Astrocyte (in vitro differentiated cells and primary cell): ENCODE data around the gene PPP1R15B. TPM values are rescaled to one million over a fixed set of nuclear protein-coding genes. Genes with fewer than 3 reads are reported as not detected.

Experiments
- DNase-seq: peaks from one replicate; pipeline ENCODE4 v3.0.0-alpha.2; 2010; ENCODE audit warnings: low read depth
- FAIRE-seq: peaks from 2 replicates; lab custom pipeline; 2011; peaks lifted over from hg19 to GRCh38; lab: Jason Lieb, UNC
- H2AFZ ChIP-seq: 2 replicates; pipeline ENCODE4 v1.6.0; 2012; ENCODE audit warnings: low read depth, low read length, inconsistent platforms
- H3K27ac ChIP-seq: 2 replicates; pipeline ENCODE4 v1.5.1; 2011; ENCODE audit warnings: low read depth, low read length, inconsistent platforms
- H3K27me3 ChIP-seq: 2 replicates; pipeline ENCODE4 v1.6.0; 2011; ENCODE audit warnings: low read length, inconsistent platforms; ENCODE audit not compliant: insufficient read depth
- H3K36me3 ChIP-seq: 2 replicates; pipeline ENCODE4 v1.5.1; 2011; ENCODE audit warnings: low read length, inconsistent platforms; ENCODE audit not compliant: insufficient read depth
- H3K4me1 ChIP-seq: 2 replicates; pipeline ENCODE4 v1.5.1; 2011; ENCODE audit warnings: low read length, inconsistent platforms; ENCODE audit not compliant: insufficient read depth
- H3K4me2 ChIP-seq: 2 replicates; pipeline ENCODE4 v1.6.0; 2012; ENCODE audit warnings: low read length, inconsistent platforms
- H3K4me3 ChIP-seq: 2 replicates; pipeline ENCODE4 v1.5.1; 2011; ENCODE audit warnings: low read depth, mild to moderate bottlenecking, low read length, inconsistent platforms; ENCODE audit not compliant: insufficient read depth
- H3K79me2 ChIP-seq: 2 replicates; pipeline ENCODE4 v1.6.0; 2012; ENCODE audit warnings: mild to moderate bottlenecking, low read length, inconsistent platforms; ENCODE audit not compliant: insufficient read depth
- H3K9ac ChIP-seq: 2 replicates; pipeline ENCODE4 v1.6.0; 2012; ENCODE audit warnings: mild to moderate bottlenecking, low read length, inconsistent platforms
- H3K9me3 ChIP-seq: 2 replicates; pipeline ENCODE4 v1.5.1; 2012; ENCODE audit warnings: low read depth, mild to moderate bottlenecking, low read length, inconsistent platforms; ENCODE audit not compliant: insufficient read depth
- H4K20me1 ChIP-seq: 2 replicates; pipeline ENCODE4 v1.6.0; 2012; ENCODE audit warnings: low read length, inconsistent platforms; ENCODE audit not compliant: insufficient read depth
- H3K27ac Mint-ChIP-seq: one replicate; pipeline ENCODE4 v1.8.0; 2021; ENCODE audit warnings: mild to moderate bottlenecking, mixed read lengths; ENCODE audit not compliant: unreplicated experiment
- H3K27me3 Mint-ChIP-seq: one replicate; pipeline ENCODE4 v1.8.0; 2021; ENCODE audit warnings: low read depth, mixed read lengths; ENCODE audit not compliant: unreplicated experiment
- H3K36me3 Mint-ChIP-seq: one replicate; pipeline ENCODE4 v1.8.0; 2021; ENCODE audit warnings: low read depth, mixed read lengths; ENCODE audit not compliant: unreplicated experiment
- H3K4me1 Mint-ChIP-seq: one replicate; pipeline ENCODE4 v1.8.0; 2021; ENCODE audit warnings: low read depth, mixed read lengths; ENCODE audit not compliant: unreplicated experiment
- H3K4me3 Mint-ChIP-seq: one replicate; pipeline ENCODE4 v1.8.0; 2021; ENCODE audit warnings: mild to moderate bottlenecking, moderate library complexity, mixed read lengths; ENCODE audit not compliant: unreplicated experiment
- H3K9me3 Mint-ChIP-seq: one replicate; pipeline ENCODE4 v1.8.0; 2021; ENCODE audit warnings: mild to moderate bottlenecking, mixed read lengths; ENCODE audit not compliant: unreplicated experiment
- EZH2 ChIP-seq: IDR thresholded peaks from 2 replicates; pipeline ENCODE4 v1.6.1; 2012; ENCODE audit warnings: mild to moderate bottlenecking, low read length, inconsistent platforms; ENCODE audit not compliant: insufficient read depth
- total RNA-seq: library from RNA; stranded (reverse); gene quantifications from 2 replicates; pipeline ENCODE4 v1.2.1, GENCODE V29; 2021
- TF ChIP-seq, protein P1 (sequence below): IDR thresholded peaks from 2 replicates; pipeline ENCODE4 v1.5.1; 2011; ENCODE audit warnings: low read depth, mild to moderate bottlenecking, inconsistent platforms, low read length, moderate library complexity; ENCODE audit not compliant: insufficient read depth

Gene PPP1R15B
- total RNA-seq, 1 donor from 2014 or later: 38.8 TPM

DNA sequence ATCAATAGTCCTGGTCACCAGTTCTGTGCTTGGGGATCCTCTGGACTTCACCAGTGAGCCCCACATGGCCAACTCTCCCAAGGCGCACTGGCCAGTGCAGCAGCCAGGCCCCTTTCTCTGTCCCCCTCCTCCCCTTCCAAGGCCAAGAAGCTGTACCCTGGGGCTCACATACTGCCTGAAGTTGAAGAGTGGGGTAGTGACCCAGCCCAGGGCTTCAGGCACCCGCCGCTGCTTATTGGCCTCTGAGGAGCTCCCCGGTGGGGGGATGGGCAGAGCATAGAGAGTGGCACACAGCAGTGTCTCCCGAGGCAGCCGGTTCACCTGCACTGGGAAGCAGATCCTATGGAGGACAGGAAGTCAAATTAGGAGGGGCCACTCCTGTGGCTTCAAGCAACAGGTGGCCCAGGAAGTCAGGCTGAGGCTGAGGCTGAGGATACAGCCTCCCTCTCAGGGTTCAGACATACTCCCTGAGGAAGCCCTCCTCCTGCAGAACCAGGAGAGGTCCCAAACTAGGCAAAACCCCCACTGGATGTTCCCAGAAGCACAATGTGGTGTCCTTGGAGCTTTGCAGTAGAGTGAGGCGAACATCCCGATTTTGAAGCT lies 38.2 kb upstream of the PPP1R15B start:
- Histone ChIP-seq H3K4me2 (no peak overlapping the region), H3K36me3 (no peaks in the 10 kb centered on the region), H2AFZ (no peak overlapping the region), H3K9me3 (no peaks in the 10 kb centered on the region), H3K4me1 (no peaks in the 10 kb centered on the region), H3K79me2 (no peaks in the 10 kb centered on the region), H3K9ac (no peak overlapping the region), H3K27ac (no peak overlapping the region), H4K20me1 (no peaks in the 10 kb centered on the region), H3K27me3 (no peaks in the 10 kb centered on the region), H3K4me3 (no peak overlapping the region)
- no peaks in the 10 kb centered on the region for H3K4me1 Mint-ChIP-seq
- DNase-seq: no peak
- H3K4me3 Mint-ChIP-seq: no peak overlapping the region
- H3K27ac Mint-ChIP-seq: no peak overlapping the region
- H3K9me3 Mint-ChIP-seq: no peaks in the 10 kb centered on the region
- peaks cover 6% of the 10 kb centered on the region for H3K27me3 Mint-ChIP-seq
- TF ChIP-seq, protein P1, sequence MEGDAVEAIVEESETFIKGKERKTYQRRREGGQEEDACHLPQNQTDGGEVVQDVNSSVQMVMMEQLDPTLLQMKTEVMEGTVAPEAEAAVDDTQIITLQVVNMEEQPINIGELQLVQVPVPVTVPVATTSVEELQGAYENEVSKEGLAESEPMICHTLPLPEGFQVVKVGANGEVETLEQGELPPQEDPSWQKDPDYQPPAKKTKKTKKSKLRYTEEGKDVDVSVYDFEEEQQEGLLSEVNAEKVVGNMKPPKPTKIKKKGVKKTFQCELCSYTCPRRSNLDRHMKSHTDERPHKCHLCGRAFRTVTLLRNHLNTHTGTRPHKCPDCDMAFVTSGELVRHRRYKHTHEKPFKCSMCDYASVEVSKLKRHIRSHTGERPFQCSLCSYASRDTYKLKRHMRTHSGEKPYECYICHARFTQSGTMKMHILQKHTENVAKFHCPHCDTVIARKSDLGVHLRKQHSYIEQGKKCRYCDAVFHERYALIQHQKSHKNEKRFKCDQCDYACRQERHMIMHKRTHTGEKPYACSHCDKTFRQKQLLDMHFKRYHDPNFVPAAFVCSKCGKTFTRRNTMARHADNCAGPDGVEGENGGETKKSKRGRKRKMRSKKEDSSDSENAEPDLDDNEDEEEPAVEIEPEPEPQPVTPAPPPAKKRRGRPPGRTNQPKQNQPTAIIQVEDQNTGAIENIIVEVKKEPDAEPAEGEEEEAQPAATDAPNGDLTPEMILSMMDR: no peak
- TF ChIP-seq EZH2: no peak
- no peak for FAIRE-seq
- H3K36me3 Mint-ChIP-seq: peaks cover 38% of the 10 kb centered on the region

DNA sequence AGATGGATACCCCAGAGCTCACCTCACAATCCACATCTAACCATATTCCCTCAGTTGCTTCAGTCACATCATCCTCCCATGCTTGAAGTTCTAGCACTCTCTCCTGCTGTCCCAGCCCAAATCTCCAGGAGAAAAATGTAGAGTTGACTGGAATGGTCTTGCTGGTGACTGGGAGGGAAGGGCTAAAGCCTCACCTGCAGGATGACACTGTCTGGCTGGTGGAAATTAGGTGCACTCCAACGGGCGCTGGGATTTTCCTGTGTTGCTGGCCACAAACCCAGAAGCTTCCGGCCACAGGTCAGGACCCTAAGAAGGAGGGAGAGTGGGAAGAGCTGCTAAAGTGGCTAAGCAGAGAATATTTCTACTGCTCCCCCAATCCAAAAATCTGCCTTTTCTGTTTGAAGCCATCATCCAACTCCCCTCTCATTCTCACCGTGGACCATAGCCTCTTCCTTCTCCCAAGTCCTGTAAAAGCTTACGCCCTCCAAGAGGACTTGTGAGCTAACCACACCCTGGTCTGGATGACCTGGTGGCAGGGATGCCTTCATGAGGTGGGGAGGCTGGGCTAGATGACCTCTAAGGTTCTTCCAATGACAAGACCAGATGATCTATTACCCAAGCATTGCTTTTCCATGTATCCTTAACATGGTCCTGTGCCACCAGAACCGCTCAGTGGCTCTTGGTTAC lies 37.5 kb upstream of the PPP1R15B start:
- H3K27me3 Mint-ChIP-seq: peaks cover 8% of the 10 kb centered on the region
- no peak overlapping the region for H3K27ac Mint-ChIP-seq
- H3K4me1 Mint-ChIP-seq: no peaks in the 10 kb centered on the region
- peaks cover 39% of the 10 kb centered on the region for H3K36me3 Mint-ChIP-seq
- H4K20me1 ChIP-seq: no peaks in the 10 kb centered on the region
- no peak overlapping the region for H3K4me3 ChIP-seq
- no peak overlapping the region for H3K27ac ChIP-seq
- no peak overlapping the region for H2AFZ ChIP-seq
- no peak for DNase-seq
- no peaks in the 10 kb centered on the region for H3K36me3 ChIP-seq
- no peak overlapping the region for H3K4me3 Mint-ChIP-seq
- peaks cover 2% of the 10 kb centered on the region for H3K27me3 ChIP-seq
- H3K9me3 ChIP-seq: no peaks in the 10 kb centered on the region
- no peaks in the 10 kb centered on the region for H3K79me2 ChIP-seq
- H3K9me3 Mint-ChIP-seq: no peaks in the 10 kb centered on the region
- H3K4me2 ChIP-seq: no peak overlapping the region
- no peaks in the 10 kb centered on the region for H3K4me1 ChIP-seq
- FAIRE-seq: no peak
- no peak overlapping the region for H3K9ac ChIP-seq
- no peak for TF ChIP-seq EZH2
- TF ChIP-seq, protein P1: no peak

DNA sequence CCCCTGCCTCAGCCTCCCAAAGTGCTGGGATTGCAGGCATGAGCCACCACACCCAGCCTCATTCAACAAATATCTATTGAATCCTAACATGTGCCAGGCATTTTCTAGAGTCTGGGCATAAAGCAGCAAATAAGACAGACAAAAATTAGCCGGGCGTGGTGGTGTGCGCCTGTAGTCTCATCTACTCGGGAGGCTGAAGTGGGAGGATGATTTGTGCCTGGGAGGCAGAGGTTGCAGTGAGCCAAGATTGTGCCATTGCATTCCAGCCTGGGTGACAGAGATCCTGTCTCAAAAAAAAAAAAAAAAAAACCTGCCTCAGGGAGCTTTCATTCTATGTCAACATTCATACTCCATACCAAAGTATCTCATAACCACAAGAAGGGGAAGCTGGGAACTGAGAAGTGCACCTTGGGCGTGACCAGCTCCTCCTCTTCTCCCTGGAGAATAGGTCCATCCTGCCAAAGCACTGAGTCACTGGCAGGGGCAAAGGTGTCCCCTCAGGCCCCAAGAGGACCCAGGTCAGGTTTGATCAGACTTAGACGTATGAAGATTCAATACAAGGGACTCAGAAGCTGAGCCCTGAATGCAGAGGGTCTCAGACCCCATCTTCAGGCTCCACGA lies 36.8 kb upstream of the PPP1R15B start:
- TF ChIP-seq, protein P1: no peak
- no peak for TF ChIP-seq EZH2
- FAIRE-seq: no peak

More for the DNA sequence above, 36.8 kb upstream of the PPP1R15B start:
- Histone ChIP-seq H3K27ac (no peak overlapping the region), H3K4me2 (no peak overlapping the region), H3K36me3 (no peaks in the 10 kb centered on the region), H3K27me3 (peaks cover 2% of the 10 kb centered on the region), H3K79me2 (no peaks in the 10 kb centered on the region), H4K20me1 (no peaks in the 10 kb centered on the region), H3K9me3 (no peaks in the 10 kb centered on the region), H2AFZ (no peak overlapping the region), H3K4me1 (no peaks in the 10 kb centered on the region), H3K9ac (no peak overlapping the region), H3K4me3 (no peak overlapping the region)
- Mint-ChIP-seq H3K36me3 (peaks cover 41% of the 10 kb centered on the region), H3K4me1 (peaks cover 3% of the 10 kb centered on the region), H3K27me3 (peaks cover 9% of the 10 kb centered on the region), H3K9me3 (no peaks in the 10 kb centered on the region), H3K4me3 (no peak overlapping the region), H3K27ac (no peak overlapping the region)
- no peak for DNase-seq
